IPS DF 6.9 (cell line): ENCODE results near the gene FGD3.

Experiments
- DNase-seq: peaks from one replicate; pipeline ENCODE4 v3.0.0-alpha.2; 2013; ENCODE audit warnings: low read depth, low spot score
- H3K27ac ChIP-seq: one replicate; pipeline ENCODE4 v1.5.1; 2013; ENCODE audit warnings: low read length, control low read depth
- H3K27me3 ChIP-seq: 2 replicates; pipeline ENCODE4 v1.6.1; 2013; ENCODE audit warnings: mild to moderate bottlenecking, low read length; ENCODE audit not compliant: control insufficient read depth, insufficient read depth
- H3K36me3 ChIP-seq: 2 replicates; pipeline ENCODE4 v1.6.1; 2013; ENCODE audit warnings: low read length; ENCODE audit not compliant: control insufficient read depth, insufficient read depth
- H3K4me1 ChIP-seq: 2 replicates; pipeline ENCODE4 v1.6.1; 2013; ENCODE audit warnings: low read length; ENCODE audit not compliant: control insufficient read depth, insufficient read depth
- H3K4me3 ChIP-seq: 2 replicates; pipeline ENCODE4 v1.5.1; 2013; ENCODE audit warnings: mild to moderate bottlenecking, low read length
- H3K9me3 ChIP-seq: 2 replicates; pipeline ENCODE4 v1.6.1; 2013; ENCODE audit warnings: low read length, inconsistent platforms; ENCODE audit not compliant: control insufficient read depth, insufficient read depth
- WGBS: extraction: QIAGEN DNeasy Blood & Tissue Kit; methylation state at CpG from one replicate; pipeline ENCODE4 v1.1.7; 2013; ENCODE audit warnings: mixed read lengths, missing lambda C conversion rate; ENCODE audit not compliant: insufficient read length, insufficient coverage; 5-methylcytosine and 5-hydroxymethylcytosine counted together

The FGD3 gene

GRCh38 chr9:92966518-92966800 is 19.1 kb downstream of the FGD3 start:
- no peak overlapping the region for H3K4me3 ChIP-seq
- no peaks in the 10 kb centered on the region for H3K36me3 ChIP-seq
- DNase-seq = no peak
- H3K27me3 ChIP-seq = no peaks in the 10 kb centered on the region
- peaks cover 14% of the 10 kb centered on the region for H3K4me1 ChIP-seq
- no peaks in the 10 kb centered on the region for H3K9me3 ChIP-seq
- no CpG with 5 or more reads among the region's 5 CpGs for WGBS
- no peak overlapping the region for H3K27ac ChIP-seq

DNA sequence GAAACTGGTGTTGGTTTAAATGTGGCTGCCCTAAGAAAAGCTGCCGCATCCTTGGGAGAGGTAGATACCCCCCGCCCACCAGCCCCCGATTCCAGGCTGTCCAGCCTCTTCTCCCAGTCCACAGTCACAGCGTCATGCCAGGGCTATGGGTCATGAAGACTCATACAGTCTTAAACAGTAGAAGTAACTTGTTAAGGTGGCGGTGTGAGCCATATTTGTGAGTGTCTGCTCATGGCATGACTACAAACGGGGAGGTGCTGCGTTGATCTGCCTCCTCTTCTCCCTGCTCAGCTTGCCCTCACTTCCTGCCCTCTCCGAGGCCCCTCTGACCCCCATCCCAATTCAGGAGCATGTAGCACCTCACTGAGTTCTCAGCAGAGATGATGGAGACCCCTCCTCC is 20.8 kb downstream of the FGD3 start:
- Histone ChIP-seq H3K9me3 (no peaks in the 10 kb centered on the region), H3K27me3 (no peaks in the 10 kb centered on the region), H3K4me1 (peaks cover 14% of the 10 kb centered on the region), H3K4me3 (no peak overlapping the region), H3K36me3 (no peaks in the 10 kb centered on the region), H3K27ac (no peak overlapping the region)
- DNase-seq = no peak
- no CpG with 5 or more reads among the region's 8 CpGs for WGBS

GRCh38 chr9:92969516-92970466 is 22.5 kb downstream of the FGD3 start:
- H3K9me3 ChIP-seq = no peaks in the 10 kb centered on the region
- H3K27me3 ChIP-seq = no peaks in the 10 kb centered on the region
- H3K4me1 ChIP-seq = peaks cover 14% of the 10 kb centered on the region
- no CpG with 5 or more reads among the region's 19 CpGs for WGBS
- no peak for DNase-seq
- H3K36me3 ChIP-seq = no peaks in the 10 kb centered on the region
- H3K4me3 ChIP-seq = no peak overlapping the region
- H3K27ac ChIP-seq = no peak overlapping the region

DNA sequence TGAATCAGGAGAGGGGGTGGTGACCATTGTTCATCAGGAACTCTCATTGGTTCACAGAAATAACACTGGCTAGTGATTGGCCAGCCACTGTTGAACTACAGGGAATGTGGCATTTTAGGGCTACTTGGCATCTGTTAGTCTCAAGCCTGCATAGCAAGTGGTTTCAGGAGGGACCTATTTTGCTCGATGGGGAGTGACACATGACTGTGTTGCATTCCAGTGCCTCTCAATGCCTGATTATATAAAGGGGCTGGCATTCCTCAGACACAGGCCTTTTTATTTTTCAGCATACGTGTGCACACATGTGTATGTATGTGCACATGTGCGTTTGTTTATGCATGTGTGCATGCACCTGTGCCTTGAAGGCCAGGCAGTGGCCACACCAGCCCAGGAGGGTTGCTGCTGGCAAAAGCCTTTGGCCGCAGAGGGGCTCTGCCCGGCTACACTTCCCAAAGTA is 23.2 kb downstream of the FGD3 start:
- Histone ChIP-seq H3K4me1 (peaks cover 14% of the 10 kb centered on the region), H3K36me3 (no peaks in the 10 kb centered on the region), H3K27ac (peak overlapping the region; percentile 65), H3K9me3 (no peaks in the 10 kb centered on the region), H3K27me3 (no peaks in the 10 kb centered on the region), H3K4me3 (no peak overlapping the region)
- DNase-seq = peak; percentile 84
- WGBS = no CpG with 5 or more reads among the region's 5 CpGs

DNA sequence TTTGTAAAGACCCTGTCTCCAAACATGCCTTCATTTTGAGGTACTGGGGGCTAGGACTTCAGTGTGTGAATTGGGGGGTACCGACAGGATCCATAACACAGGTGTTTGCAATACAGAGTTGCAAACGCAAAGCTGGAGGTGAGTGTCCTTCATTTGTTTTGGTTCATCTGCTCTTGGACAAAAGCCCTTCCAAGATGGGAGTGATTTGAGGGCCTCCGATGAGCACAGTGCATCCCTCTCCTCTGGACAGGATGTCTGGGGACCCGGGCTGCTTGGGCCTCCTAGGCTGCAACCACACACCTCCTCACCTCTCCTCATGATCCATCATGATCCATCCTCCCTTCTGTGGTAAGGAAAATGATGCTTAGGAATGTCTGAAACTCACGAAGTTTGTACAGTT is 23.8 kb downstream of the FGD3 start:
- H3K27ac ChIP-seq = no peak overlapping the region
- DNase-seq = no peak
- H3K27me3 ChIP-seq = no peaks in the 10 kb centered on the region
- no CpG with 5 or more reads among the region's 5 CpGs for WGBS
- no peaks in the 10 kb centered on the region for H3K9me3 ChIP-seq
- H3K36me3 ChIP-seq = no peaks in the 10 kb centered on the region
- H3K4me3 ChIP-seq = no peak overlapping the region
- peaks cover 14% of the 10 kb centered on the region for H3K4me1 ChIP-seq

DNA sequence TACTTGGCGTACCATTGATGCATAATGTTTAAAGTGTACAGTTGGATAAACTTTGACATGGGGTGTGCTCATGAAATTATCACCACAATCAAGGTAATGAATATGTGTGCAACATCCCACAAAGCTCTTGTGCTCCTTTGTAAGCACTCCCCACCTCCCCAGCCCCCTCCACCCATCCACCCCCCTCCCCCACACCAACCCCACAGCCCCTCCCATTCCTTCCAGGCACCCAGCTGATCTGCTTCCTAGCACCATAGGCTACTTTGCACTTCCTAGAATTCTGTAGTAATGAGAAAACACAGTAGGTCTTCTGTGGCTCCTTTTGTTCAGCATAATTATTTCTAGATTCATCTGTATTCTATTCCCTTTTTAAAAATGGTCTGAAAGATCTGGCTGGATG is 24.5 kb downstream of the FGD3 start:
- H3K27me3 ChIP-seq = no peaks in the 10 kb centered on the region
- no CpG with 5 or more reads among the region's 1 CpG for WGBS
- no peaks in the 10 kb centered on the region for H3K9me3 ChIP-seq
- no peak for DNase-seq
- no peak overlapping the region for H3K27ac ChIP-seq
- no peak overlapping the region for H3K4me3 ChIP-seq
- no peaks in the 10 kb centered on the region for H3K36me3 ChIP-seq
- peaks cover 14% of the 10 kb centered on the region for H3K4me1 ChIP-seq

GRCh38 chr9:92973700-92974099 is 26.4 kb downstream of the FGD3 start:
- H3K36me3 ChIP-seq = no peaks in the 10 kb centered on the region
- WGBS = no CpG with 5 or more reads among the region's 7 CpGs

GRCh38 chr9:92974161-92974661 is 26.9 kb downstream of the FGD3 start:
- no peaks in the 10 kb centered on the region for H3K27me3 ChIP-seq
- no peak overlapping the region for H3K4me3 ChIP-seq
- no CpG with 5 or more reads among the region's 10 CpGs for WGBS
- DNase-seq = no peak
- H3K4me1 ChIP-seq = peaks cover 12% of the 10 kb centered on the region
- H3K36me3 ChIP-seq = no peaks in the 10 kb centered on the region
- H3K9me3 ChIP-seq = no peaks in the 10 kb centered on the region
- no peak overlapping the region for H3K27ac ChIP-seq

More at GRCh38 chr9:92973700-92974099, 26.4 kb downstream of the FGD3 start:
- no peak for DNase-seq
- Histone ChIP-seq H3K4me1 (peaks cover 14% of the 10 kb centered on the region), H3K27me3 (no peaks in the 10 kb centered on the region), H3K4me3 (no peak overlapping the region), H3K9me3 (no peaks in the 10 kb centered on the region), H3K27ac (no peak overlapping the region)

GRCh38 chr9:92974761-92975755 is 27.7 kb downstream of the FGD3 start:
- Histone ChIP-seq H3K9me3 (no peaks in the 10 kb centered on the region), H3K27ac (no peak overlapping the region), H3K36me3 (no peaks in the 10 kb centered on the region), H3K4me3 (no peak overlapping the region; the same call in 1 of the 2 replicates), H3K4me1 (peaks cover 5% of the 10 kb centered on the region), H3K27me3 (no peaks in the 10 kb centered on the region)
- WGBS = no CpG with 5 or more reads among the region's 22 CpGs
- no peak for DNase-seq

GRCh38 chr9:92976431-92976830 is 29.1 kb downstream of the FGD3 start:
- H3K4me3 ChIP-seq = no peak overlapping the region
- no peak for DNase-seq
- H3K4me1 ChIP-seq = no peaks in the 10 kb centered on the region
- H3K36me3 ChIP-seq = no peaks in the 10 kb centered on the region
- no CpG with 5 or more reads among the region's 16 CpGs for WGBS
- H3K27ac ChIP-seq = no peak overlapping the region
- no peaks in the 10 kb centered on the region for H3K9me3 ChIP-seq
- no peaks in the 10 kb centered on the region for H3K27me3 ChIP-seq
